B cell (primary cell): Measurements from ENCODE around the gene EGFL6.

Experiments
- EZH2 ChIP-seq: IDR thresholded peaks from 2 replicates; pipeline ENCODE4 v1.6.1; 2012; ENCODE audit warnings: borderline replicate concordance, low read depth, mild to moderate bottlenecking, moderate library complexity, low read length; ENCODE audit not compliant: insufficient read depth, poor library complexity, severe bottlenecking
- TF ChIP-seq, protein P1 (sequence below): fragments of 200-600 bp; IDR thresholded peaks from one replicate; pipeline ENCODE4 v1.8.0; 2022; ENCODE audit warnings: antibody characterized with exemption, mild to moderate bottlenecking

- TF ChIP-seq EZH2, result no peak
- TF ChIP-seq, protein P1, sequence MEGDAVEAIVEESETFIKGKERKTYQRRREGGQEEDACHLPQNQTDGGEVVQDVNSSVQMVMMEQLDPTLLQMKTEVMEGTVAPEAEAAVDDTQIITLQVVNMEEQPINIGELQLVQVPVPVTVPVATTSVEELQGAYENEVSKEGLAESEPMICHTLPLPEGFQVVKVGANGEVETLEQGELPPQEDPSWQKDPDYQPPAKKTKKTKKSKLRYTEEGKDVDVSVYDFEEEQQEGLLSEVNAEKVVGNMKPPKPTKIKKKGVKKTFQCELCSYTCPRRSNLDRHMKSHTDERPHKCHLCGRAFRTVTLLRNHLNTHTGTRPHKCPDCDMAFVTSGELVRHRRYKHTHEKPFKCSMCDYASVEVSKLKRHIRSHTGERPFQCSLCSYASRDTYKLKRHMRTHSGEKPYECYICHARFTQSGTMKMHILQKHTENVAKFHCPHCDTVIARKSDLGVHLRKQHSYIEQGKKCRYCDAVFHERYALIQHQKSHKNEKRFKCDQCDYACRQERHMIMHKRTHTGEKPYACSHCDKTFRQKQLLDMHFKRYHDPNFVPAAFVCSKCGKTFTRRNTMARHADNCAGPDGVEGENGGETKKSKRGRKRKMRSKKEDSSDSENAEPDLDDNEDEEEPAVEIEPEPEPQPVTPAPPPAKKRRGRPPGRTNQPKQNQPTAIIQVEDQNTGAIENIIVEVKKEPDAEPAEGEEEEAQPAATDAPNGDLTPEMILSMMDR, result no peak
These were observed 16.5 kb upstream of the EGFL6 start for GRCh38 chrX:13552892-13553291.
